GM19324 (cell line): ENCODE results near the gene CLDN14.

Experiments
- ATAC-seq: cut with Tn5 transposase; IDR thresholded peaks from one replicate; pipeline ENCODE4 v1.9.1; 2021; ENCODE audit warnings: mild to moderate bottlenecking, moderate library complexity; ENCODE audit not compliant: unreplicated experiment, low FRiP score

Gene CLDN14

GRCh38 chr21:36436829-36437744 is 42.8 kb downstream of the CLDN14 start:
- ATAC-seq = no peak

- no peak for ATAC-seq
Observed at GRCh38 chr21:36434144-36434543, 45.8 kb downstream of the CLDN14 start.

- no peak for ATAC-seq
Observed at GRCh38 chr21:36433059-36433709, 46.7 kb downstream of the CLDN14 start.

- no peak for ATAC-seq
Observed at GRCh38 chr21:36431252-36431651, 48.7 kb downstream of the CLDN14 start.

- ATAC-seq = no peak
Observed at GRCh38 chr21:36430841-36431240, 49.1 kb downstream of the CLDN14 start.

GRCh38 chr21:36429947-36430546 is 49.9 kb downstream of the CLDN14 start:
- peak; percentile 58 for ATAC-seq

- no peak for ATAC-seq
Observed at GRCh38 chr21:36428761-36429432, 51.0 kb downstream of the CLDN14 start.

- no peak for ATAC-seq
Observed at GRCh38 chr21:36427502-36427901, 52.4 kb downstream of the CLDN14 start.

GRCh38 chr21:36425286-36425685 is 54.6 kb downstream of the CLDN14 start:
- ATAC-seq = no peak

- no peak for ATAC-seq
Observed at GRCh38 chr21:36424592-36424991, 55.3 kb downstream of the CLDN14 start.

GRCh38 chr21:36423771-36424433 is 56.0 kb downstream of the CLDN14 start:
- no peak for ATAC-seq

- no peak for ATAC-seq
Observed at GRCh38 chr21:36422279-36423098, 57.4 kb downstream of the CLDN14 start.

GRCh38 chr21:36420571-36421339 is 59.2 kb downstream of the CLDN14 start:
- ATAC-seq = no peak

- ATAC-seq = no peak
Observed at GRCh38 chr21:36419996-36420395, 59.9 kb downstream of the CLDN14 start.

- no peak for ATAC-seq
Observed at GRCh38 chr21:36419241-36419640, 60.7 kb downstream of the CLDN14 start.

- no peak for ATAC-seq
Observed at GRCh38 chr21:36415375-36415774, 64.5 kb downstream of the CLDN14 start.

GRCh38 chr21:36412916-36413315 is 67.0 kb downstream of the CLDN14 start:
- ATAC-seq = no peak

- no peak for ATAC-seq
Observed at GRCh38 chr21:36411301-36411700, 68.6 kb downstream of the CLDN14 start.
